Esophagus muscularis mucosa (tissue), 4 donors: Measurements from ENCODE around the gene PRR20E.
"Not testable (repeated sequence)": the region's sequence is repeated elsewhere in the genome, so short reads cannot be mapped to it uniquely, and the experiment has no call there.

Experiments used
- CTCF ChIP-seq, 3 experiments: fragments of 200-600 bp in 2 of 3; fragments of 450-650 bp in 1 of 3; sonication (generic) in 2 of 3; IDR thresholded peaks; one replicate each; pipeline ENCODE4 v1.5.1; 2017 to 2019; ENCODE audit warnings: antibody characterized with exemption in 3 of 3, mild to moderate bottlenecking in 2 of 3, moderate library complexity in 1 of 3
- EP300 ChIP-seq: sonication (generic); formaldehyde crosslinking; IDR thresholded peaks from one replicate; pipeline ENCODE4 v1.6.1; 2017; ENCODE audit warnings: antibody characterized with exemption
- POLR2A ChIP-seq: fragments of 450-650 bp; IDR thresholded peaks from one replicate; pipeline ENCODE4 v1.6.1; 2017; ENCODE audit warnings: antibody characterized with exemption, moderate library complexity, mild to moderate bottlenecking, low read depth
- POLR2AphosphoS5 ChIP-seq, 2 donors: sonication (generic); formaldehyde crosslinking; IDR thresholded peaks; one replicate each; pipeline ENCODE4 v1.6.1; 2017; ENCODE audit warnings: antibody characterized with exemption in 2 of 2

GRCh38 chr13:57160332-57160731 lies 6.7 kb upstream of the PRR20E start, which contains the start of gene PRR20D:
- not testable (repeated sequence) for TF ChIP-seq CTCF (IDR thresholded peaks at IDR 0.05); EP300; POLR2A; POLR2AphosphoS5 (IDR thresholded peaks at IDR 0.05)
